Spleen (tissue), 11 donors: ENCODE results near the gene OCLN. TPM values are rescaled to one million over a fixed set of nuclear protein-coding genes. Genes with fewer than 3 reads are reported as not detected.

Experiments
- DNase-seq: peaks from one replicate; pipeline ENCODE4 v3.0.0-alpha.2; 2020
- H3K27ac ChIP-seq, 8 donors: fragments of 200-600 bp; sonication (generic) in 7 of 8; 1 replicate in 4 of 8; 2 replicates in 4 of 8; pipeline versions ENCODE4 v1.5.0 to v1.8.0; 2016 to 2021; ENCODE audit warnings: inconsistent platforms in 4 of 8, mild to moderate bottlenecking in 4 of 8, moderate library complexity in 1 of 8
- H3K27me3 ChIP-seq, 7 donors: fragments of 200-600 bp; sonication (generic) in 6 of 7; replicated peaks in 1 of 7; 1 replicate in 4 of 7; 2 replicates in 3 of 7; pipeline versions ENCODE4 v1.5.0 to v1.8.0; 2016 to 2021; ENCODE audit warnings: inconsistent platforms in 3 of 7, mild to moderate bottlenecking in 1 of 7
- H3K36me3 ChIP-seq, 6 donors: fragments of 200-600 bp; sonication (generic) in 5 of 6; 1 replicate in 4 of 6; 2 replicates in 2 of 6; pipeline versions ENCODE4 v1.5.0 to v1.8.0; 2016 to 2021; ENCODE audit warnings: inconsistent platforms in 2 of 6
- H3K4me1 ChIP-seq, 6 donors: fragments of 200-600 bp; sonication (generic) in 5 of 6; 1 replicate in 3 of 6; 2 replicates in 3 of 6; pipeline versions ENCODE4 v1.5.0 to v1.8.0; 2016 to 2021; ENCODE audit warnings: inconsistent platforms in 3 of 6
- H3K4me3 ChIP-seq, 8 donors: fragments of 200-600 bp; sonication (generic) in 7 of 8; 1 replicate in 4 of 8; 2 replicates in 4 of 8; pipeline versions ENCODE4 v1.5.0 to v1.8.0; 2016 to 2021; ENCODE audit warnings: inconsistent platforms in 4 of 8, mild to moderate bottlenecking in 4 of 8, moderate library complexity in 2 of 8
- H3K9me3 ChIP-seq, 8 donors: fragments of 200-600 bp; sonication (generic) in 7 of 8; 1 replicate in 4 of 8; 2 replicates in 4 of 8; pipeline versions ENCODE4 v1.5.0 to v1.8.0; 2016 to 2021; ENCODE audit warnings: inconsistent platforms in 4 of 8
- POLR2A ChIP-seq, 3 donors: fragments of 450-650 bp; IDR thresholded peaks; one replicate each; pipeline ENCODE4 v1.5.1; 2017; ENCODE audit warnings: antibody characterized with exemption in 3 of 3, mild to moderate bottlenecking in 1 of 3
- POLR2AphosphoS5 ChIP-seq, 3 donors: sonication (generic); formaldehyde crosslinking; IDR thresholded peaks; one replicate each; pipeline ENCODE4 v1.5.1; 2017; ENCODE audit warnings: antibody characterized with exemption in 3 of 3
- WGBS, 5 donors: extraction: QIAGEN DNeasy Blood & Tissue Kit in 3 of 5; methylation state at CpG; one replicate each; pipeline versions ENCODE4 v1.1.5 to v1.1.7; 2013 to 2018; 5-methylcytosine and 5-hydroxymethylcytosine counted together
- intact Hi-C: fragments of 100-400 bp; cut with DNase I; formaldehyde crosslinking; loops from one replicate; pipeline ENCODE4 v1.15.0; 2023; ENCODE audit warnings: low total_unique reads
- polyA plus RNA-seq, 3 donors: library from polyadenylated mRNA; stranded (reverse); fragments of 200-250 nt; gene quantifications; one replicate each; pipeline ENCODE4 v1.2.1, GENCODE V29; 2013
- total RNA-seq, 7 donors: library from RNA; depleted of rRNA in 3 of 7; stranded (reverse); fragments of >200 nt in 3 of 7; fragmentation: NEBNext Ultra II Directional in 4 of 7; extraction: Animal tissue kit (Norgen Biotek cat#: 25700) in 4 of 7; gene quantifications; one replicate each; pipeline versions ENCODE4 v1.1.0 to v1.2.1, GENCODE V29; 2016 to 2021
- TF ChIP-seq, protein P1 (sequence below), 11 experiments: fragments of 200-600 bp in 7 of 11; fragments of 450-650 bp in 4 of 11; sonication (generic) in 4 of 11; IDR thresholded peaks in 8 of 11; conservative IDR thresholded peaks in 3 of 11; 1 replicate in 7 of 11; 2 replicates in 4 of 11; pipeline versions ENCODE4 v1.4.0 to v1.8.0; 2016 to 2021; ENCODE audit warnings: antibody characterized with exemption in 11 of 11, inconsistent platforms in 4 of 11, mild to moderate bottlenecking in 1 of 11
- donor health status: healthy with polysubstance abuse.
- donor health status: DM: no; HTN: no; CAD: no; lungs with moderate emphysema.
- donor health status: DM: no; HTN: no; CAD: no.
- donor health status: Bipolar disorder and iron deficiency.
- donor health status: healthy.
- donor health status: DM: no; HTN: no; CAD: no.
- donor health status: DM: yes; HTN: yes; CAD: no.

The OCLN gene
- total and polyA plus RNA-seq, 10 donors, result 0.60 to 10.6 (median 3.0) TPM

DNA sequence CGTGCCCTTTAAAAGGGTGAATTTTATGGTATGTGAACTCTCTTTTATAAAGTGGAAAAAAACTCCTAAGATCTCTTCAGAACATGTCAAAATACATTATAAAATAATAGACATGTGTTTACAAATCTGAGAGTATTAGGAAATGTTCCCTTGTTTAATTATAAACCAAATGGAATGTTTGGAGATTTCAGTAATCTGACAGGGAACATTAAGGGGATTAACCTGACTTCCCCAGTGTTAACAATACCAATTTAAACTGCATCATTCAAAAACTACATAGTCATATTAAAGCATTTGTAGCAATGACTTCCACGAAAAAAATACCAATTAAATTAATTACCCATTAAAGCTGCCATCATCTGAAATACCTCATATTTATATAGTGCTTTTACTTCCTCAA, 1.6 kb upstream of the OCLN start:
- intact Hi-C loops, result no loop called here
- TF ChIP-seq POLR2A (IDR thresholded peaks at IDR 0.05), result no peak
- no peak for TF ChIP-seq POLR2AphosphoS5 (IDR thresholded peaks at IDR 0.05)
- TF ChIP-seq, protein P1, sequence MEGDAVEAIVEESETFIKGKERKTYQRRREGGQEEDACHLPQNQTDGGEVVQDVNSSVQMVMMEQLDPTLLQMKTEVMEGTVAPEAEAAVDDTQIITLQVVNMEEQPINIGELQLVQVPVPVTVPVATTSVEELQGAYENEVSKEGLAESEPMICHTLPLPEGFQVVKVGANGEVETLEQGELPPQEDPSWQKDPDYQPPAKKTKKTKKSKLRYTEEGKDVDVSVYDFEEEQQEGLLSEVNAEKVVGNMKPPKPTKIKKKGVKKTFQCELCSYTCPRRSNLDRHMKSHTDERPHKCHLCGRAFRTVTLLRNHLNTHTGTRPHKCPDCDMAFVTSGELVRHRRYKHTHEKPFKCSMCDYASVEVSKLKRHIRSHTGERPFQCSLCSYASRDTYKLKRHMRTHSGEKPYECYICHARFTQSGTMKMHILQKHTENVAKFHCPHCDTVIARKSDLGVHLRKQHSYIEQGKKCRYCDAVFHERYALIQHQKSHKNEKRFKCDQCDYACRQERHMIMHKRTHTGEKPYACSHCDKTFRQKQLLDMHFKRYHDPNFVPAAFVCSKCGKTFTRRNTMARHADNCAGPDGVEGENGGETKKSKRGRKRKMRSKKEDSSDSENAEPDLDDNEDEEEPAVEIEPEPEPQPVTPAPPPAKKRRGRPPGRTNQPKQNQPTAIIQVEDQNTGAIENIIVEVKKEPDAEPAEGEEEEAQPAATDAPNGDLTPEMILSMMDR (IDR thresholded peaks at IDR 0.05 in 8 of 11, conservative IDR thresholded peaks at IDR 0.05 in 3 of 11), result no peak
- H3K4me1 ChIP-seq, result peaks cover 14 to 33% (median 25%) of the 10 kb centered on the region in 6 donors
- 73 to 81% (median 76%) methylated on average over 2 of the region's 2 CpGs for WGBS, 5 donors
- no peak overlapping the region for H3K4me3 ChIP-seq
- H3K27ac ChIP-seq, result no peak overlapping the region
- H3K27me3 ChIP-seq, result peaks cover 0 to 78% (median 32%) of the 10 kb centered on the region in 7 donors
- no peaks in the 10 kb centered on the region for H3K36me3 ChIP-seq
- DNase-seq, result no peak
- no peaks in the 10 kb centered on the region for H3K9me3 ChIP-seq

DNA sequence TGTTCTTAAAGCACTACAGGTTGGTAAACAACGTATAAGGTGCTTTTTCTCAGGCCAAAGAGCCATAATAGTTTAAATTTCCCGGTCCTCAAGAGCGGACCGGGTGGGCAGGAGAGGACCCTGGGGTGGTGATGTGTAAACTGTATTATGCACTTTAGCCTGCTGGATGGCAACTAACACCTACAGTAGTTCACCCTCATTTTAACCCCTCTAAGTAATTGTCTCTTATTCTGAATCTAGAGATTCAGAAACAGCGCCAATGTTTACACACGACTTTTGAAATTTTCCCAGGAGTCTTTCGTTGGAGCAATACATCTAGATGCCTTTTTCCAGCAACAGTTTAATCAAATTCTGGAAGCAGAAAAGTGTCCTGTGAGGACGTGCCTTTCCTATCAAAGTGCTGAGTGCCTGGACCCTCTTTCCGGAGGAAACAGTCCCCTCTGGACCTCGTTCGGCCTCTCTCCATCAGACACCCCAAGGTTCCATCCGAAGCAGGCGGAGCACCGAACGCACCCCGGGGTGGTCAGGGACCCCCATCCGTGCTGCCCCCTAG, 676 bp upstream of the OCLN start:
- 21 to 31% (median 23%) methylated on average over 12 to 17 of the region's 17 CpGs for WGBS, 5 donors
- Histone ChIP-seq H3K4me1 (peaks cover 14 to 33% (median 25%) of the 10 kb centered on the region in 6 donors), H3K27ac (no peak overlapping the region), H3K4me3 (peak overlapping the region in 7 of 8 donors; percentile 46 to 85 (median 63)), H3K36me3 (no peaks in the 10 kb centered on the region), H3K27me3 (peaks cover 0 to 81% (median 32%) of the 10 kb centered on the region in 7 donors), H3K9me3 (no peaks in the 10 kb centered on the region)
- DNase-seq, result no peak
- intact Hi-C loops, result no loop called here
- TF ChIP-seq POLR2AphosphoS5 (IDR thresholded peaks at IDR 0.05) (no peak), POLR2A (IDR thresholded peaks at IDR 0.05) (no peak)
- TF ChIP-seq, protein P1 (IDR thresholded peaks at IDR 0.05 in 8 of 11, conservative IDR thresholded peaks at IDR 0.05 in 3 of 11), result no peak

DNA sequence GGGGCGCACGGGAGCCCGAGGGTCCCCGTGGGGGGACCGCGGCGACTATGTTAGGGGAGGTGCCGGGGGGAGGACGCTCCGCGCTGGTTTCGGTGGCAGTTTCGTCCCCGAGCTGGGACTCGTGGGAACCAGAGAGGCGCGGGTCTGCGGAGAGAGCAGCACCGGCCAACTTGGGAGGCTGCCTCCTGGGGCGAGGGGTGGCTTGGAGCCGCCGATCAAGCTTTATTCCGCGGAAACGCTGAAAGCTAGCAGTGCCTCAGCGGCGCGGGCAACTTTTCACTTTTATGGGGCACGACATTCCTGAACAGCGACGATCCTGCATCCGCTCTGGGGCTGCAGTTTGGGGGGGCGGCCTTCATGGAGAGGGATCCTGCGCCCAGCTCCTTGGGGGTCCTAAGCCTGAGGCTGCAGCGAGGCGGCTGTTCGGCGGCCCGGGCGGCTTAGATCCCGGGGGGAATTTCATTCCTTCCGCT, 369 bp downstream of the OCLN start:
- no peaks in the 10 kb centered on the region for H3K9me3 ChIP-seq
- H3K27me3 ChIP-seq, result peaks cover 0 to 75% (median 32%) of the 10 kb centered on the region in 7 donors
- intact Hi-C loops, result no loop called here
- WGBS, 5 donors, result 0 to 2% (median 1%) methylated on average over 12 to 42 of the region's 42 CpGs
- TF ChIP-seq POLR2A (IDR thresholded peaks at IDR 0.05) (no peak), POLR2AphosphoS5 (IDR thresholded peaks at IDR 0.05) (no peak)
- TF ChIP-seq, protein P1 (IDR thresholded peaks at IDR 0.05 in 8 of 11, conservative IDR thresholded peaks at IDR 0.05 in 3 of 11), result no peak
- no peaks in the 10 kb centered on the region for H3K36me3 ChIP-seq
- peaks cover 14 to 33% (median 25%) of the 10 kb centered on the region in 6 donors for H3K4me1 ChIP-seq
- peak overlapping the region; percentile 45 to 85 (median 63) for H3K4me3 ChIP-seq
- peak; percentile 78 for DNase-seq
- no peak overlapping the region for H3K27ac ChIP-seq

DNA sequence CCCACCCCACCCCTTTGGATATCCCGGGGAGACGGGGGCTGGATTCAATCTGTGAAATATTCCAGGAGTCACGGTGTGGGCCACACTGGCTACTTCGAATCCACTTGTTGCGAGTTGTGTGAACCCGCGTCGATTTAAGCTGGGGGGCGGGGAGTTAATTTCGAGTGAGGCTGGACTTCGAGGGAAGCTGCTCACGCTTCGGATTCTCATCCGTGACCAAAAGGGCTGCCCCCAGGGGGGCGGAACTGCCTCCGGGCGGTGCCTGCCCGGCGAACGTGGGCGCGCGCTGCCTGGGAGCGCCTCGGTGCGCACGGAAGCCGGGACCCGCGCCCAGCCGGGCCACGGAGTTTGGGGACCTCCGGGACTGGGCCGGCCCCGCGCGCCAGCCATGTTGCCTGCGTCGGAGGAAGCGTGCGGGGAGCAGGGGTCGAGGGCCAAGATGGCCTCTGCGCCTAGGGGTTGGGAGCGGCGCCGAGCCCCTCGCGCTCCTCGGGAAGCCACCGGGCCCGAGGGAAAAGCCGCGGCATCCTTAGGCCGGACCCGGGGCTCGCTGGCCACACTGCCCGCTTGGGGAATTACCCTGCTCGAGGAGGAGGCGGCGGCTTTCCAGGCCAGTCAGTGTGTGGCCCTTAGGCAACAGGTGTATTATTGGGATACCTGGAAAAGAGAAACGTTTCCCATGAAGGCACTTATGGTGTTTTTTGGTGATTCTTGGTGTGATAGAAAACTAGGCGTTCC, 975 bp downstream of the OCLN start:
- Histone ChIP-seq H3K4me1 (peaks cover 14 to 33% (median 25%) of the 10 kb centered on the region in 6 donors), H3K27me3 (peaks cover 0 to 75% (median 32%) of the 10 kb centered on the region in 7 donors), H3K36me3 (no peaks in the 10 kb centered on the region), H3K9me3 (no peaks in the 10 kb centered on the region), H3K27ac (no peak overlapping the region), H3K4me3 (peak overlapping the region; percentile 45 to 85 (median 63))
- intact Hi-C loops, result no loop called here
- peak; percentile 79 for DNase-seq
- no peak for TF ChIP-seq POLR2A (IDR thresholded peaks at IDR 0.05)
- WGBS, 5 donors, result 2 to 6% (median 3%) methylated on average over 16 to 62 of the region's 62 CpGs
